ENCODE results near the gene NUS1. TPM values are rescaled to one million over a fixed set of nuclear protein-coding genes. Genes with fewer than 3 reads are reported as not detected.

Gene NUS1
- total RNA-seq, 1 experiment from 2014 or later, result 56.9 TPM

- Histone ChIP-seq H3K18ac (ENCODE audit: insufficient read length, low read depth, low read length) (no peak overlapping the region), H3K4ac (ENCODE audit: low read depth, low read length) (no peak overlapping the region), H4K5ac (ENCODE audit: insufficient read length, low read depth, low read length) (no peak overlapping the region), H3K9ac (ENCODE audit: extremely low read depth, insufficient read length, low read length) (no peak overlapping the region), H3T11ph (ENCODE audit: low read length) (no peak overlapping the region), H2BK15ac (ENCODE audit: low read depth, low read length) (no peak overlapping the region), H2BK120ac (ENCODE audit: low read depth, low read length, poor library complexity, severe bottlenecking) (no peak overlapping the region), H3K14ac (ENCODE audit: insufficient read depth, low read length) (no peak overlapping the region), H4K91ac (ENCODE audit: insufficient read length, low read depth, low read length) (no peak overlapping the region), H3K27me3 (ENCODE audit: insufficient read depth, low read length) (no peaks in the 10 kb centered on the region), H3K23me2 (ENCODE audit: insufficient read length, low read depth, low read length, poor library complexity, severe bottlenecking) (no peaks in the 10 kb centered on the region), H2BK12ac (ENCODE audit: insufficient read length, low read depth, low read length) (no peak overlapping the region), H3K79me1 (ENCODE audit: insufficient read depth, low read depth, low read length, poor library complexity, severe bottlenecking) (no peaks in the 10 kb centered on the region), H2AK5ac (ENCODE audit: insufficient read length, low read length) (no peak overlapping the region), H3K9me3 (ENCODE audit: control insufficient read depth, low read depth, low read length) (peaks cover 1% of the 10 kb centered on the region), H3K27ac (ENCODE audit: insufficient read length, low read depth, low read length) (no peak overlapping the region), H2AFZ (ENCODE audit: low read length) (no peak overlapping the region), H4K20me1 (ENCODE audit: control insufficient read depth, insufficient read depth, insufficient read length) (no peaks in the 10 kb centered on the region), H2BK20ac (ENCODE audit: low read depth, low read length, poor library complexity, severe bottlenecking) (no peak overlapping the region), H3K4me2 (ENCODE audit: insufficient read depth, insufficient read length, low read length) (no peak overlapping the region), H3K56ac (ENCODE audit: insufficient read length, low read depth, low read length) (no peak overlapping the region), H3K79me2 (ENCODE audit: insufficient read depth, low read length) (no peaks in the 10 kb centered on the region), H2BK5ac (ENCODE audit: insufficient read length, low read length) (no peak overlapping the region), H4K8ac (replicated peaks; ENCODE audit: insufficient read length, low read depth, low read length) (no peak overlapping the region), H3K23ac (ENCODE audit: insufficient read length, low read depth, low read length) (no peak overlapping the region), H3K4me1 (ENCODE audit: insufficient read depth, low read length) (no peaks in the 10 kb centered on the region)
- H3K4me1 Mint-ChIP-seq, result no peaks in the 10 kb centered on the region
- peaks cover 11 to 40% (median 30%) of the 10 kb centered on the region in 3 experiments for H3K36me3 Mint-ChIP-seq (ENCODE audit: insufficient read depth in 1 of 3, low read depth in 3 of 3)
- no peaks in the 10 kb centered on the region for H3K27me3 Mint-ChIP-seq (ENCODE audit: low read depth)
- H3K4me3 Mint-ChIP-seq, result no peak overlapping the region
- H3K9me3 Mint-ChIP-seq, result peaks cover 45 to 50% of the 10 kb centered on the region in 2 experiments
- no peak for TF ChIP-seq CTCF (conservative IDR thresholded peaks at IDR 0.05)
- WGBS (ENCODE audit: extremely low coverage, insufficient read length, low lambda C conversion rate), result no CpG with 5 or more reads among the region's 1 CpG
- H3K27ac Mint-ChIP-seq, result no peak overlapping the region
- DNase-seq, result no peak
These were observed 46.1 kb upstream of the NUS1 start for GRCh38 chr6:117629119-117629660.

Measured in H9 (cell line).